Muscle of back (tissue), 11 donors: ENCODE data around the gene MAD1L1. TPM values are rescaled to one million over a fixed set of nuclear protein-coding genes. Genes with fewer than 3 reads are reported as not detected.

Experiments used
- DNase-seq, 3 donors: peaks; one replicate each; pipeline versions ENCODE4 v3.0.0 to v3.0.0-alpha.2; 2013
- polyA plus RNA-seq, 10 donors: library from polyadenylated mRNA; unstranded; fragments of 120-200 nt; gene quantifications; one replicate each; pipeline ENCODE4 v1.2.1, GENCODE V29; 2013; ENCODE audit not compliant: insufficient read length in 10 of 10

Gene MAD1L1
- polyA plus RNA-seq, 10 donors, result 15.4 to 25.7 (median 22.0) TPM

DNA sequence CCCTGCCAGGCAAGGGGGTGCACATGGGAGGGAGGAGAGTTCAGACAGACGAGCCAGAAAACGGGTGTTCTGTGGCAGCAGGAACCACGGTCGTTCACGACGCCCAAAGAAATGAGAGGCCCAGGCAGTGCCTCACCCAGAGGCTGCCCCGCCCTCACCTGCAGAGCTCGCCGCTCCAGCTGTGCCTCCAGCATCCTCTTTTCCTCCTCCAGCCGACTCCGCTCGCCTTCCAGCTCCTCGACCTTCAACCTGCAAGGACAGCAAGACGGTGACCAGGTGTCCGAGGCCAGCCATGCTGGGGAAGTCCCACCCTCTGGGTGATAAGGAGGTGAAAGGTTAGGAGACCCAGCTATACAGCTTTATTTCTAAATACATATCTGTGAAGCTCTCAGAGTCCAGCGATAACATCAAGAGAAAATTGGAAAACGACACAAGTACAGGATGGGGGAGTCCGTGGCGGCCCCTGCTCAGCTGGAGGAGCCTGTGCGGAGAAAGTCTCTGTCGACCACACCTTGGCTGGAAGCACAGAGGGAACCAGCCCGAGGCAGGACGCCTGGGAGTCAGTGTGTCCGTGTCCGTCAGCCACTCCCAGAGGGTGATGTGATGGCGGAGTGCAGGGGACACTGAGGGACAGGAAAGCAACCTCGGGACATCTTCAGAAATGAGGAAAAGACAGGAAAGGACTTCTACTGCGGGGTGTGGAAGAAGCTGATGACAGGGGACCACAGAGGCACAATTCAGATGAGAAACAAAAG is 275.1 kb downstream of the MAD1L1 start:
- no peak for DNase-seq

DNA sequence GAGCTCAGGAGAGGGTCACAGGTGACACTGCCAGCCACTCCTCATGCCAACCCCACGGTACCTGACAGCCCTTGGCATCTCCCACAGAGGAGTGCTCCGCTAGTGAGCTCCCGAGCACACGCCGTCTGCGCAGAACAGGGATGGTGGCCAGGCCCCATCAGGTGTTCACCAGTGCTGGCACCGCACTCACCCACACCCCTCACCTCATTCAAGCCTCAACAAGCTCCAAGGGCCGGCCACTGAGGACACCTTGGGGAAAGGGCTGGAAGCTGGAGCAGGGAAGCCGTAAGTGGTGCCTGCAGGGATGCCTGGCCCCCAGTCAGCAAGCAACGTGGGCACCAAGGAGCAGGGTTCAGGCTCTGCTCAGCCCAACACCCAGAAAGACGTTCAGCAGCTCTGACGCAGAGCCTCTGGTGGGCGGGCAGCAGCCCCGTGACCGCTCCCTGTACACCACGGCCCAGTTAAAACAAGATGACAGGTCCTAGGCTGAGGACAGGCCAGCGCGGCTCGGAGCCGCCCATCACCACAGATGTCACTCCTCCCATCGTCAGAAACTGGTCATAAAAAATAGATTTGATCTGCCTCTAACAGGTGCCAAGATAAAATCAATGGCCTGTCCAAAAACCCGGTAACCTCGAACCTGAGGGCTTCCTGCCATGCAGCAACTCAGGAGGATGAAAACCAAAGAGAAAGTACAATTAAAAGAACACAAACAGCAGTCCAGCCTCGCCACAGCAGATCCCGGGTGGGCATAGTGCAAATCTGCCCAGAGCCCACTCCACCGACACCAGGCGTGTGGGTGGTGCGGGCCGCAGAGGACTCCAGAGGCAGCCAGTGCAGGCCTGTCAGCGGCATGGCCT is 275.9 kb downstream of the MAD1L1 start:
- DNase-seq, result no peak

GRCh38 chr7:1956141-1956540 is 276.6 kb downstream of the MAD1L1 start:
- no peak for DNase-seq

DNA sequence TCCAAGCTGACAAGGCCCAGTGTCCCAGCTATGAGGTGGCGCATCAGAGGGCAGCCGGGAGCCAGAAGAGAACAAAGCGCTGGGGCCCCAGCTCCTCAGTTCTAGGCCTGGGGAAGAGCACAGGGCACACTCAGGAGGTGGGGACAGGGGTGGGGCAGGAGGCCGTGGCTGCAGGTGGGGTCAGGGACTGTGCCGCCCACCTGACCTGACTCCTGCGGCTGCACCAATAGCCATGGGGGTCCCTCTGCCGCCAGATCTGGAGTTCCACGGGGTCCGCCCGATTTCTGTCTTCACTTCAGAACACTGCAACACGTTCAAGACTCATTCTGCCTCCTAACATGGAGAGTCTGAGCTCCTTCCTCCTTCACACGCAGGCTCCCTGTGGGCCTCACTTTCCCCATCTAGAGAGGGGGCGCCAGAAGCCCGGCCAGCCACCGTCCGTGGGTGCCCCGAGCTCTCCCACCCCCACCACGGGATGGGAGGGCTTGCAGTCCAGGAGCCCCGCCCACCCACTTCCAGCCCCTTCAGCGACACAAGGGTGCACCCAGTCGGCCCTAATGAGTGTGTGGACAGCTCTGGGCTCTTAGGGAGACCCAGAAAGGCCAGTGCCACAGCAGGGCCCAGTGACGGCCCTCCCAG is 278.3 kb downstream of the MAD1L1 start:
- peak in 1 of 3 donors; percentile 43 for DNase-seq

GRCh38 chr7:1953199-1954190 is 279.2 kb downstream of the MAD1L1 start:
- DNase-seq, result no peak

DNA sequence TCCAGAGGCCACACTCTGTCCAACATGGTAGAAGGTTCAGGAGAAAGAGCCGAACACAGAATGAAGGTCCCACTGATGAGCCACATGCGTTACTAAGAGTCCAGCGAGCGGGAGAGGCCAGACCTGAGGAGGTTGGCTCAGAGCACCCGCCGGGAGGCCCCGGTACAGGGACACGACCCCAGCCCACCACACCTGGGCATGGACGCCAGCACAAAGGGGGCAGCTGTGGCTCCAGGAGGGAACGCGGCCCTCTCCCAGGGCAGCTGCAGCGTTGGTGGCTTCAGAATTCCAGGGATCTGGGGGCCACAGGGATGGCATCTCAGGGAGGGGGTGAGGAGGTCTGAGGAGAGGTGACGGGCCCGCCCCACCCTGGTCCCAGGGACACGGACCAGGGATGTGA is 280.0 kb downstream of the MAD1L1 start:
- DNase-seq, result no peak

DNA sequence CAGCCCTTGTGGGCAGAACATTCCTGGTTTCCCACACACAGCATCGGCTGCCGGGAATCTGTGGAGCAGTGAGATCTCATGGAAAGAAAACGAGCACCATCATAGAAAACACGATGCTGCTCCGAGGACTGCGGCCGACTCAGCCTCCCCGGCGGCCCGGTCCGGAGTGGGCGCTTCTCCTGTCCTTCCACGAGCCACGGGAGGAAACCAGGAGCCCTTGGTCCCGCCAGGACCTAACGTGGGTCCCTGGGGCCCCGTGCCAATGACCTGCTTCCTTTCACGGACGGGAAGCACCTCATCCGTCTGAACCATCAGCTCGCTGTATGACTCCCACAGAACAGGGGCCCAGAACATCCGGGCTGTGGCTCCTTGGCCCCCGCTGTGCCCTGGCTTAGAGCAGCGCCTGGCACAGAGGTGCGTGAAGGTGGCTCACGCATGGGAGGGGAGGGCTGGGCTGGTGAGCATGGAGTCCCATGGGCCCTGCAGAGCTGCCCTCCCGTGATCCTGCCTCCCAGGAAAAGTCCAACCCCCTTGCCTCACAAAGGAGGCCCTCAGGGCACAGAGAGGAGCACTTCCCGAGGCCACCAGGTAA is 280.5 kb downstream of the MAD1L1 start:
- no peak for DNase-seq

DNA sequence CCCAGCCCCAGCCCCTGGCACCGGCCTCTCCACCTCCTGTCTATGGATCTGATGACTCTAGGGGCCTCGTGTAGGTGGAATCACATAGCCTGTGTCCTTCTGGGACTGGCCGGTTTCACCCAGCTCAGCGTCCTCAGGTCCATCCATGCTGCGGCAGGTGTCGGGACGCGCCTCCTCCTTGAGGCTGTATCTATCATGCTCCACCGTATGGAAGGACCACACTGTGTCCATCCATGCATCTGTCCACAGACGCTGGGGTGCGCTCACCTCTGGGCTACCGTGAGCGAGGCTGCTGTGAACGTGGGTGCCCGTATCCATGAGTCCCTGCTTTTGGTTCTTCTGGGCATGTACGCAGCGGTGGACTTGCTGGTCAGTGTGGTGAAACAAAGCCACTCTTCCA is 281.1 kb downstream of the MAD1L1 start:
- DNase-seq, result no peak

DNA sequence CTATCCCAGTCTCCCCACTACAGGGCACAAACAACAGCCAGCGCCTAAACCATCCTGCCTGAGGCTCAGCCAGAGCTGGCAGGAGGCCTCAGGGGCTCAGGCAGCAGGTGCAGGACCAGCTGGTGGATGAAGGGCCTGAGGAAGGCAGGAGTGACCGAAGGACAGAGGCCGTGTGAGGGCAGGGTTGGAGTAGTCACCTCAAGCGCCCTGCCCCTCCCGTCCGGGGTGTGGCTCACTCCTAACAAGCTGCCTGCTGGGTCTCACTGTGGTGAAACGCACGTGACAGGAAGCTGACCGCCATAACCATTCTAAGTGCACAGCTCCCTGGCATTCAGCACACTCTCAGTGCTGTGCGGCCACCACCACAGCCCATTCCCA is 281.6 kb downstream of the MAD1L1 start:
- peak; percentile 41 to 57 (median 54) for DNase-seq

- DNase-seq, result no peak
Measured at GRCh38 chr7:1950452-1951158, 282.1 kb downstream of the MAD1L1 start.

GRCh38 chr7:1950066-1950451 is 282.7 kb downstream of the MAD1L1 start:
- no peak for DNase-seq

DNA sequence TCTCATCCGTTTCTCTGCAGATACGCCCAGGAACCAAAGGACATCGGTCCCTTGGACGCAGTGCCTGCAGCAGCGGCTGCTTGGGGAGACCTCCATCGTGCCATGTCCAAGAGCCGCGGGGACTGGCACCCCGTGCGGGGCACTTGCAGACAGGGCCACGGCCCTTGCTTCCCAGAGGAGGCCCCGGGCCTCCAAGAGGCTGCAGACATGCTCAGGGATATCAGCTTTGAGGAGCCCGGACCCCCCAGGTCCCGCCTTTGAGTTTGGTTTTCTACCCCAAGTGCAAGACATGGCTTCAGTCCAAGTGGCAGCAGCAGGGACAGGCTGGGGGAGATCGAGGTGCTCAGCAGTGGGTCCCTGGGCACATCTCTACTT is 283.1 kb downstream of the MAD1L1 start:
- DNase-seq, result no peak

- DNase-seq, result no peak
Measured at GRCh38 chr7:1948887-1949680, 283.7 kb downstream of the MAD1L1 start.

DNA sequence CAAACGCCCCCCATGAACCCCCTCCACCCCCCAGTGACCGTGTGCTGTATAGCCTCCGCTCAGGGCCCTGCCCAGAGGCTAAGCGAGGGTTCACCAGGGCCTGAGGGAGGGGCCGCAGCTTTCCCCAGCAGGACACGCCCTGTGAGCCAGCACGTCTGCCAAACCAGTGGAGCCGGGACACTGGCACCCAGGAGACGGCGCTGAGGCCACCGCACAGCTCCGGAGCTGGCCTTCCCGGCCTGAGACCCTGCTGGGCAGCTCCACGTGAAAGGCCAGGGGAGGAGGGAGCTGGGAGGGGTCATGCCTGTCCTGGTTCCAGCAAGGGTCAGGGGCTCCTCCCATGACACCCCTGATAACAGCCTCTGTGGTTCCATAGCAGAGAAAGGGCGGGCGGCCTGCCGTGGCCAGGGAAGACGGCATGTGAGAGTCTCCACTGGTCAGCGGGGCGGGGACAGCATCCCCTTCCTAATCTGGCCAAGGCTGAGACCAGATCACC is 284.4 kb downstream of the MAD1L1 start:
- no peak for DNase-seq

GRCh38 chr7:1947586-1948217 is 285.0 kb downstream of the MAD1L1 start:
- no peak for DNase-seq

- DNase-seq, result no peak
Measured at GRCh38 chr7:1946773-1947450, 285.8 kb downstream of the MAD1L1 start.

- DNase-seq, result no peak
Measured at GRCh38 chr7:1946025-1946772, 286.5 kb downstream of the MAD1L1 start.
